GM10266 (cell line): ENCODE measurements around the gene C9orf40.

Experiments used
- DNase-seq: peaks from one replicate; pipeline ENCODE4 v3.0.0; 2012; ENCODE audit errors: extremely low spot score
- TF ChIP-seq, protein P1 (sequence below): IDR thresholded peaks from 2 replicates; pipeline ENCODE4 v1.5.1; 2012; ENCODE audit warnings: mild to moderate bottlenecking, low read depth; ENCODE audit not compliant: control insufficient read depth, insufficient read depth; ENCODE audit errors: missing control alignments

C9orf40 gene

DNA sequence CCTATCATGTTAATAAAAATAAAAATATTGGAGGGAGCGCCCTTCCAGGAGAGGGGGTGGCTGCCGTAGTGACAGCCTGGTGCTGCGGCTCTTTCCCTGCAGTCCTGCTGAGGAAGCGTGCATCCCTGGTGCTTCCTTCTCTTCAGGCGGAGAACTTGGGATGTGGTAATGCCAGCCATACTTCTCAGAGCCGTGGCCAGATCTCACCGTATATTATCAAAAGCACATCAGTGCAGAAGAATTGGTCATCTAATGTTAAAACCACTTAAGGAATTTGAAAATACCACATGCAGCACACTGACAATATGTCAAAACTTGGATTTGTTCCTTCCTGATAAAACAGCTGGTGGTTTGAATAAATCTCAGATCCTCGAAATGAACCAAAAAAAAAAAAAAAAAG lies 17.7 kb downstream of the C9orf40 start:
- no peak for DNase-seq
- TF ChIP-seq, protein P1, sequence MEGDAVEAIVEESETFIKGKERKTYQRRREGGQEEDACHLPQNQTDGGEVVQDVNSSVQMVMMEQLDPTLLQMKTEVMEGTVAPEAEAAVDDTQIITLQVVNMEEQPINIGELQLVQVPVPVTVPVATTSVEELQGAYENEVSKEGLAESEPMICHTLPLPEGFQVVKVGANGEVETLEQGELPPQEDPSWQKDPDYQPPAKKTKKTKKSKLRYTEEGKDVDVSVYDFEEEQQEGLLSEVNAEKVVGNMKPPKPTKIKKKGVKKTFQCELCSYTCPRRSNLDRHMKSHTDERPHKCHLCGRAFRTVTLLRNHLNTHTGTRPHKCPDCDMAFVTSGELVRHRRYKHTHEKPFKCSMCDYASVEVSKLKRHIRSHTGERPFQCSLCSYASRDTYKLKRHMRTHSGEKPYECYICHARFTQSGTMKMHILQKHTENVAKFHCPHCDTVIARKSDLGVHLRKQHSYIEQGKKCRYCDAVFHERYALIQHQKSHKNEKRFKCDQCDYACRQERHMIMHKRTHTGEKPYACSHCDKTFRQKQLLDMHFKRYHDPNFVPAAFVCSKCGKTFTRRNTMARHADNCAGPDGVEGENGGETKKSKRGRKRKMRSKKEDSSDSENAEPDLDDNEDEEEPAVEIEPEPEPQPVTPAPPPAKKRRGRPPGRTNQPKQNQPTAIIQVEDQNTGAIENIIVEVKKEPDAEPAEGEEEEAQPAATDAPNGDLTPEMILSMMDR, result no peak

DNA sequence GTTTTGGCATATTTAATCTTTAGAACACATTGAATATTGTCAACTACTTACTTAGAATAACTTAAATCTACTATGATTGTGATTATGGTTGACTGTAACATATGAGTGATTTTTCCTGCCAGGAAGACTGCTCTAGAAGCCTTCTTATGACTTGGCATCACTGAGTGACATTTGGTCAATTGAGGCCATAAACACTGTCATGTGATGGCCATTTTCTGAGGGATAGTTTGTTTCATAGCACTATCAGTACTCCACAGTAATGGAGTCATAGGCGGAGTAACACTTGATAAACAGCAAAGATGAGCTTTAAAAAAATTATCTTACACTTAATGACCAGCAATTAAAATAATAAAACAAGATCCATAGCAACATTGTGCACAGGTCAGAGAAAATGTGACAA lies 31.0 kb downstream of the C9orf40 start:
- no peak for DNase-seq
- TF ChIP-seq, protein P1, result no peak

DNA sequence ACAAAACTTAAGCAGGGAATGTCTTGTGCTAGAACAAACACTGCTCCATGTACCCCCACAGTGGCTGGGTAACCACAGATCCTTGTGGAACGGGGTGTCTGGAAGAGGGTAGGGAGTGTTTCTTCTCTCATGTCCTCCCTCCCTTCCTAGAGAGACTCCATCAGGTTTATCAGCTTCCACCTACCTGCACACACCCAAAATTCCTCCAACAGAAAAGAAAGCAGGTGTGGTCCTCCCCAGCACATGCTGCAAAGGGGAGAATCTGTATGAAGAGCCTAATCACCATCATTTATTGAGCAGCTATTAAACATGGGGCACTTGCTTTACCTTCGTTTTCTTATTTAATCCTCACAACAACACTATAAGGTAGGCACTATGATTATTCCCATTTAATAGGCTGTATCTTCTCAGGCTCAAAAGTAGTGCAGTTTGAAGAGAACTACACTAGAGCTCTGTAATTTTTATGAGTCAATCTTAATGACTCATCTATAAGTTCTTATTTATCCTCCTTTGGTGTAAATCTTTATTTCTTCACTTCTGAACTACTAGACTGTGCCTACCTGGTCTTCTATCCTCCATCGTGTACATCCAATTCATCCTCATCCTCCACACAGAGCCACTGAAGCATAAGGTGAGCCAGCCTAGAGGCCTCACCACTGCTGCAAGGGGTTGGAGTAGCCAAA lies 31.6 kb downstream of the C9orf40 start:
- DNase-seq, result no peak

DNA sequence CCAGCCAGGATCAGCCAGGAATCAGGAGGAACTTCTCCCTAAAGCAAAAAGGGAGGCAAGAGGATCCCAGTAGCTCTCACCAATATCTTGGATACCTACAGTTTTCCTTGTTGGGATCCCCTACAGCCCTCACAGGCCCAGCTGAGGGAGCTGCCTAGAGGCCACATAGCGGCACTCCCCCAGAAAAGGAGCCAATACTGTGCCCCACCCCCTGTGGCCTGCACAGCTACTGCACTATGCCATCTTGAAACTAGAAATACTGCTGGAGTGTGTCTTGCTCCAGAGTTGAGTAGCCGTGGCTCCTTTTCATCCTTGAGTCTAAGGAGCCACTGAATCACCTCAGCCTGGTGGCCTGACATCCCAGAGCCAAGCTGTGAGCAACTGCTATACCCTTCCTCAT lies 42.7 kb downstream of the C9orf40 start:
- TF ChIP-seq, protein P1, result no peak
- DNase-seq, result no peak

More for the DNA sequence above, 31.6 kb downstream of the C9orf40 start:
- TF ChIP-seq, protein P1, result no peak

DNA sequence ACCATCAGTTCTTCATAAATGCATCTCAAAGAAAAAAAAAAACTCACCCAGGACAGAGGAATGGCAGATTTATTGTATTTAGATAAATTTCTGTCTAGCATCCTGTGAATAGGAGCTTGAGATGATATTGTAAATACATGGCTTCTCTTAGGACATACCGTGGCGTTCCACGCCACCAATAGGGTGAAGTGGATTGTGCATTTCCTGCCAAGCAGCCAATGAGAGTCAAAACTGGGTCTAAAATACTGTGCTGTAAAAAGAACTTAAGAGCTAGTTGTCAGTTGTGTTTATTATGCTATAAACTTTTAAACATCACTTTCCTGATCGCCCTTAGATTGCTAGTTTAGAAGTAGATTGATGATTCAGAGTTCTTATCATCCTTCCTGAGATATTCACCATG lies 44.0 kb downstream of the C9orf40 start:
- TF ChIP-seq, protein P1, result no peak
- no peak for DNase-seq

DNA sequence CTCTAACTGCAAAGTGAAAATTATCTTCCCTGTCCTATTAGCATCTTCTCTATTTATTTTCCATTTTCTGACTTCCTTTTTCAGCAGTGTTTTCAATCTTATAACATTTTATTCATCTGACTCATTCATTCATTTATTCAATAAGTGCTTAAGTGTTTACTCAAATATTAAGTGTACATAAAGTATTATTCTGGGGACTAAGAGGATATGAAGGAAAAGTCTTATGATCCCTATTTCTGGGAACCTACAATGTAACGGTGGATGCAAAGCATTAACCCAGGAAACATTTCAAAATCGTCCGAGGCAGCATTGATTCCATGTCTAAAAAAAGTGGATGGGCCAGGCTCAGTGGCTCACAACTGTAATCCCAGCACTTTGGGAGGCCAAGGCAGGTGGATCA lies 45.6 kb downstream of the C9orf40 start:
- TF ChIP-seq, protein P1, result no peak
- DNase-seq, result no peak

DNA sequence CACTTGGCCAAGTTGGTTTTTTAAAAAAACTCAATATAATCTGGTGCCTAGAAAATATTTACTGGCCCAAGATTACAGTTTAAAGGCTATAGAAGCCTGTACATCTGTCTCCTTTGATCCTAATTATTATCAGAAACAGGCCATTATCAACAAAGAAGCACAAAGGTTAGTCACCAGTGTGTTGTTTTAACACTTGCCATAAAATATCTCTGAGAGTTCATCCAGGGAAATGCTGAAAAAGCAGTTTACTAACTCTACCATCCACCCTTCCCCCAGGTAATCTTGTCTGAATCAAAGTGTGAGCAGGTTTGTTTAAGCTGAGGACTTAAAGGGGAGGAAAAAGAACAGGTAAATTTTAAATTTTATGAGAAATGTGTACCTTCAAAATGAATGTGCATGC lies 51.7 kb downstream of the C9orf40 start:
- TF ChIP-seq, protein P1, result no peak
- no peak for DNase-seq
